GDM1 (cell line): ENCODE data around the gene PXDC1.
A peak's percentile ranks its signal among the peaks of the same experiment; 100 is the strongest.

Experiments
- DNase-seq: peaks from one replicate; lab custom pipeline; 2025; lab: John Stamatoyannopoulos, UW

Gene PXDC1

DNA sequence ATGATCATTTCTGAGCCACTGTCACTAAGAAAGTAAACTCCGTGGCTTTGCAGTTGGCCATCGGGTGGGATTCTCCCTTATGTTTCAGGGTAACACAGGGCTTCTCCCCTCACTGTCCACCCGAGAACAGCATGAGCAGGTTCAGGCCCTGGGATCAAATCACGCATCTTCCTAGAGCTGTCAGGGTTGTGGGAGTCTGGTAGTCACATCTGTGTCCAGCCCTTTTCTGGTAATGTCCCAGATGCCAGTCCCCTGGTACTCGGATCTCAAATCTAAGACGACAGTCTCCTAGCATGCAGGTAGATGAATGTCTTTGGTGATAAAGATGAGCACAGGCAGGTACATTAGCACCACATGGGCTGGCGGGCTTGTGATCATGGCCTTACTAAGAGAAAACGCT, 4.8 kb downstream of the PXDC1 start:
- no peak for DNase-seq

DNA sequence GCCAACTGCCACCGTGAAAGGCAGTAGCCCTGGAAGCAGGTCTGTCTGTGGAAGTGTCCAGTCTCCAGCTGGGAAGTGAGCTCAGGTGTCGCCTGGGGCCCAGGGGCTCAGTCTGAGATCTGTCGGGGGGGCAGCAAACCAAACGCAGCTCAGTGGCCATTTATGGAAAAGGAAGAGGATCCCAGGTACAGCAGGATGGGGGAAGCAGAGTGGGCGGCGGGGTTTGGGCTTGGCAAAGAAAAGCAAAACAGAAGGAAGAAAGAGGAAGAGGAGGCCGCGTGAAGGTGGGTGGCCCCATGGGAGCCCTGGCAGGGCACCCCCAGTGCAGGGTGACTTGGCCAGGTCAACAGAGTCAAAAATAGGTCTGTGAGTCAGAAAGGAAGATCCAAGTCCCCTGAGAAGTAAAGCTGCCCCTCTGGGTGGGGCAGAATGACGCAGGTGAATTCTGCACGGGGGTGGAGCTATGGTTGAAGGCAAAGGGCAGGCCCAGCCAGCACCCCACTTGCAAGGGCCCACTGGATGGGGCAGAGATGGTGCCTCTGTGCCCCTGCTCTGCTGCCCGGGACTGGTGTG, 5.3 kb downstream of the PXDC1 start:
- no peak for DNase-seq

GRCh38 chr6:3745566-3746118, 5.9 kb downstream of the PXDC1 start:
- DNase-seq = no peak

DNA sequence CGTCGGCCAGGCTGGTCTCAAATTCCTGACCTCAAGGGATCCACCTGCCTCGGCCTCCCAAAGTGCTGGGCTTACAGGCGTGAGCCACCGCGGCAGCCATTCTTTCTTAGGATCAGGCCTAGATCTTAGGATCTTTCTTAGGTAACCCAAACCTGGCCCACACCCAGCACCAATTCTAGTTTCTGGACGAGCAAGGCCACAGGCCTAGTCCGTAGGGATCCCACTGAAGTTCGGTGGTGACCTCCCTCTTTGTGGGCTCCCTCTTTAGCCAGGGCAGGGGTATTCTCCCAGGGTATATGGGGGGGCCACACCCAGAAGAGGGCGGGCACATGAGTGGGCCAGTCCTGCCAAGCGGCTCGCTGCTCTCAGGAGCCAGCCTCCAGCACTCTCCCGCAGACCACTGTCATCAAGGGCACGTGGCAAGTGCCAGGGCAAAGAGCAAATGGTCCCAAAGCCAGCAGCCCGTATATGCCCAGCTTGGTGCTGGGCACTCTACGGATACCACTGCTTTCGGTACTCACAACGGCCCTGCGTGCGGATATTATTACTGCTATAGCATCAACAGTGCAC, 6.5 kb downstream of the PXDC1 start:
- no peak for DNase-seq

- no peak for DNase-seq
Measured at GRCh38 chr6:3744211-3744900, 7.2 kb downstream of the PXDC1 start.

DNA sequence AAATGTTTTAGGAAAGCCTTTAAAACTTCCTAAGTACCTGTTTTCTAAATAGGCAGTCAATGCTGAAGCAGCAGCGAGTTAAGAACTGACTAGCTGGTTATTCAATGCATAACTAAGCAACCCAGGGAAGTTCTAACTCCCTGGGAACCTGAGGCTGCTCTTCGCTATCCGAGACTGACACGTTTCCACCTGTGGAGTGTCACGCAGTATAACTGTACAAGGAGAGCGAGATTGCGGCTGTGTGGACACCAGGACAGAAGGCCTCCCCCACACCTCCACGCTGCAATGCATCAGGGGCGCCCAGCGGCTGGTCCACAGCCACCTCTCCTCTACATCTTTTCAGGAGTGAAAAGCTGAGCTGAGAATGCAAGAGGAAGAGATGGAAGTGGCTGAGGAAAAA, 8.0 kb downstream of the PXDC1 start:
- no peak for DNase-seq

DNA sequence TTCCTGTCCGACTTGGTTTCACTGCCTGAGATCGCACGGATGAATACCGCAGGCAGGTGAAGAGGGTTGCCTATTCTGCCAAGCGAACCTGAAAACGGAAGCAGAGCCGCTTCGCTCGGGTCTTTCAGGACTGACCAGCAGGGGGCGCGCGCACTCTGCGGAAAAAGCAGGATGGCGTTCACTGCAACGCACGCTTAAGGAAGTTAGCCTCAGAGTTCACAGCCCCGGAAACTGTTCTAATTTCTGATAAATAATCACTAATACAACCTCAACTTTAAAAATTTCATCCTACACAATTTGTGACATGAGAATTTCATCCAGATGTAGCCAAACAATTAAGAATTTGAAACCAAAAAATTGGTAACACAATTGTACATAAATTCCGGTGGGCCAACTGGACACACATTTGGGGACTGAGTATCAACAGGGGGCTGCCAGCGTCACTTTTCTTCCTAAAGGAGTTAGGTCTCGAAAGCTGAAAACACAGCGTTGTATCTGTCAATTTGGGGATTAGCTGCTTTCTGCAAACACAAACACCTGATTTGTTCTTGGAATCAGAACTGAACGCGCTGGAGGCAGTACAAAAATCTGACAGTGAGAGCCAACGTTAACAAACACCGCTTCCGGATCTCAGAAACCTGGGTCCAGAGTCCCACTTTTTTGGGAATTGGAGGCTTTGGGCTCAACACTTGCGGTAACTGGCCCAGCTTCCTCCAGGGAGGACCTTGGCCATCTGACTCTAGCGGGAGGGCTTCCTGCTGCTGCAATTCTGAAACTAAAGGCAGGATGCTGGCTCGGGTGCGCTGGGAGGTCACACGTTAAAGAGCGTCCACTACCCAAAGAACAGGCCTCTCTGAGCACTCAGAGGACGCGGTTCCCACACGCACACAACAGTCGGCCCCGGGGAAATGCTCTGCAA, 8.8 kb downstream of the PXDC1 start:
- DNase-seq = peak; percentile 54

DNA sequence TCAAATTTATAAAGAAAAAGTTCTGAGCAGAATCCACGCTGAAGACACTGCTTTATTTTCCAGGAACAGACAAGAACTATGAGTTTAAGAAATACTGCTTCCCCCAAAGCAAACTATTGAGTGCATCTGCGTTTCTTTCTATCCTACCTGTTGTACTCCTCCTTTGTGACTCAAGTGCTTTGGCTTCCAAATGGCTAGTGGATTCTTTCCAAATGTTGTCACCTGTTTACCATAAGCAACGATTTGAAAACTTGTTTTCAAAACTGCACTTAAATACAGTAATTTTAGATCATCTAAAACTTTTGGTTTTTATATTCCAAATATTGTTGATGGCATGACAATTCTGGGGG, 9.5 kb downstream of the PXDC1 start:
- DNase-seq = no peak

GRCh38 chr6:3741477-3741871, 10.0 kb downstream of the PXDC1 start:
- no peak for DNase-seq

- no peak for DNase-seq
Measured at GRCh38 chr6:3740551-3741476, 10.7 kb downstream of the PXDC1 start.

GRCh38 chr6:3739311-3739897, 12.1 kb downstream of the PXDC1 start:
- DNase-seq = no peak

GRCh38 chr6:3738381-3739131, 13.0 kb downstream of the PXDC1 start:
- DNase-seq = no peak

DNA sequence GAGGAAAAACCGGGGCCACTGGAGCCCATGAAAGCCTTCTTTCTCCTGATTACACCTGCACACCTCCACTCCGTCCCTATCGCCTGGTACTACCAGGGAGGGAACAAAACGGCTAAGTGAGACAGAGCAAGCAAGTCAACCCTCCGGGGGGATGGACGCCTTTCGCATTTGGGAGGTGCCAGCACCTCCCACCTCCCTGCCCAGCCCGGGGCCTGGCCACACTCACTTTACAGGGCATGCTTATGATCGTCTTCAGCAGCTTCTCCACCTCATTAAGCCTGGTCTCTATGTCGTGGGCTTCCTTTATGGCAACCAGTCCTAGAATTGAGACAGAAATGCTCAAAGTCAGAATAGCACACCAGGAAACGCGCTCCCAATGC, 13.7 kb downstream of the PXDC1 start:
- DNase-seq = no peak

GRCh38 chr6:3737149-3737830, 14.2 kb downstream of the PXDC1 start:
- DNase-seq = no peak

GRCh38 chr6:3735029-3735605, 16.4 kb downstream of the PXDC1 start:
- DNase-seq = no peak

DNA sequence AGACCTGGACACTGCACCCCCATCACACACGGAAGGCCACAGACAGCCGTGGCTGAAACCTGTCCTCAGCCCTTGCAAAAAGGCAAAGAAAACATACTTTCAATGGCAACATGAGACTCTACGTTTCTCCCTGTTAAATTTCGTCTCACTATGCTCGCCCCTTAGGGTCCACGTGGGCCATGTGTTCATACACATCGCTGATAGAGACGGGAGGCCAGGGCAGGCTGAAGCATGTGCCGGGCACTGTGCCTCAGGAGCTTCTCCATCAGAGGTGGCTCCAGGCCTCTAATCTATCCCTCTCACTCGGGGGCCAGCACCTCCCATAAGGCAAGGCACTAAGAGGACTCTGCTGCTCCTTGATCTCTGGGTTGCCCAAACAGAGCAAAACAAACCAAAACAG, 17.5 kb downstream of the PXDC1 start:
- DNase-seq = no peak

DNA sequence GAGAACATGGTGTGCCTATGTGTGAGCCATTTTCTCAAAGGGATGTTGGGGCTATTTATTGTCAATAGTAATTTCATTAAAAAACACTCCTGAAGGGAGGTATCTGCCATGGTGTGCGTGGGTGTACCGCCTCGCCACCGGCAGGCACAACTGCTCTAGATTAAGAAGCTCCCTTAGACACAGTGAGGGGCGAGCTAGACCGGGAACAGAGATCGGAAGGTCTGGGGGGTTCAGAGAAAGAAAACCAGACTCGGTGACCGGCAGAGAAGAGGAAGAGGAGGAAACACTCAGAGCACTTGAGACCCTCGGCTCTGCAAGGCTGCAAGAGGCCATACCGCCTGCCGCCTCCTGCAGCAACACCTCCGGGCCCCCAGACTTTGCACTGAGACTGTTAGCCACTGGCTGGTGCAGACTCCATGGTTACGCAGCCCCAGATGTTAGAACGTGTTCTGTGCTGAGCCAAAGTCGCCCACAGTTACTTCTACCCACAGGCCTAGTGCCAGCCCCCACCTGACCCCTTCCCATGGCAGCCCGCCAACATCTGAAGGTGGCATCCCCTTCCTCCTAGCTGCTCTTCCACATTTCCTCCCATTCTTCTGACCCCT, 18.1 kb downstream of the PXDC1 start:
- no peak for DNase-seq

- peak; percentile 13 for DNase-seq
Measured at GRCh38 chr6:3732345-3733141, 19.0 kb downstream of the PXDC1 start.
